Eye (tissue), 1 donor: Measurements from ENCODE around the gene CLASP1.
"Not testable (repeated sequence)": the region's sequence is repeated elsewhere in the genome, so short reads cannot be mapped to it uniquely, and the experiment has no call there.

Experiments used
- DNase-seq: peaks from one replicate; pipeline ENCODE4 v3.0.0-alpha.2; 2015

The CLASP1 gene

GRCh38 chr2:121298476-121298875 is 350.8 kb downstream of the CLASP1 start:
- DNase-seq = no peak

GRCh38 chr2:121297866-121298265 is 351.4 kb downstream of the CLASP1 start:
- DNase-seq = not testable (repeated sequence)

- DNase-seq = peak; percentile 72
Measured at GRCh38 chr2:121297217-121297830, 351.9 kb downstream of the CLASP1 start.

- no peak for DNase-seq
Measured at GRCh38 chr2:121295911-121296650, 353.2 kb downstream of the CLASP1 start.

- no peak for DNase-seq
Measured at GRCh38 chr2:121294881-121295840, 354.1 kb downstream of the CLASP1 start.

- DNase-seq = no peak
Measured at GRCh38 chr2:121293450-121294325, 355.6 kb downstream of the CLASP1 start.

GRCh38 chr2:121291251-121291580 is 358.0 kb downstream of the CLASP1 start:
- no peak for DNase-seq

- DNase-seq = no peak
Measured at GRCh38 chr2:121289271-121289670, 360.0 kb downstream of the CLASP1 start.

- no peak for DNase-seq
Measured at GRCh38 chr2:121288454-121289231, 360.6 kb downstream of the CLASP1 start.

- no peak for DNase-seq
Measured at GRCh38 chr2:121287956-121288355, 361.3 kb downstream of the CLASP1 start.
